GM21381 (cell line): ENCODE data around the gene AKNA.

Experiments
- ATAC-seq: cut with Tn5 transposase; IDR thresholded peaks from one replicate; pipeline ENCODE4 v1.9.1; 2021; ENCODE audit warnings: mild to moderate bottlenecking, moderate library complexity; ENCODE audit not compliant: unreplicated experiment

The AKNA gene

DNA sequence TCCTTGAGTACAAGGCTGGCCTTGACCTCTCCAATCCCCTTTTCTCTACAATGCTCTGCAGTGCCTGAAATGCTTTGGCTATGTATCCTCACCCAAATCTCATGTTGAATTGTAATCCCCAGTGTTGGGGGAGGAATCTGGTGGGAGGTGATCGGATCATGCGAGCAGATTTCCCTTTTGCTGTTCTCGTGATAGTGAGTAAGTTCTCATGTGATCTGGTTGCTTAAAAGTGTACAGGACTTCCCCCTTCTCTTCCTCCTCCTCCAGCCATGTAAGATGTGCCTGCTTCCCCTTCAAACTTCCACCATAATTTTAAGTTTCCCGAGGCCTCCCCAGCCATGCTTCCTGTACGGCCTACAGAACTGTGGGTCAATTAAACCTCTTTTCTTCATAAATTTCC, 28.5 kb upstream of the AKNA start:
- no peak for ATAC-seq

DNA sequence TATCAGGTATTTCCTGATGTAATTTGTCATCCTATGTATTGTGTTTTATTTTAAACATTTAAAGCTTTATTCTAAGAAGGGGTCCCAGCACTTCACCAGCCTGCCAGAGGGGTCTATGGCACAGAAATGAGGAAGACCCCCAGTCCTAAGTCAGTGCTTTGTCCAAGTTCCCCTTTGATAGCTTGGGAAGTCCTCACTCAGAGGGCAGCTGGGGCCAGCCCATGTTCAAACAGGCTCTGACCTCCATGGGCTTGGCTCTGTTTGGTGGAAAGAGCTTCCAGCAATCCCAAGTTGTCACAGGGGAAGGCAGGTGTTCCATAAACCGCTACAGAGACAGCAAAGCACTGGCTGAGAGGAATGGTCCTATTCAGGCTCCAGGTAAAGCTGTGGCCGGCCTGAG, 26.6 kb upstream of the AKNA start:
- ATAC-seq, result no peak

DNA sequence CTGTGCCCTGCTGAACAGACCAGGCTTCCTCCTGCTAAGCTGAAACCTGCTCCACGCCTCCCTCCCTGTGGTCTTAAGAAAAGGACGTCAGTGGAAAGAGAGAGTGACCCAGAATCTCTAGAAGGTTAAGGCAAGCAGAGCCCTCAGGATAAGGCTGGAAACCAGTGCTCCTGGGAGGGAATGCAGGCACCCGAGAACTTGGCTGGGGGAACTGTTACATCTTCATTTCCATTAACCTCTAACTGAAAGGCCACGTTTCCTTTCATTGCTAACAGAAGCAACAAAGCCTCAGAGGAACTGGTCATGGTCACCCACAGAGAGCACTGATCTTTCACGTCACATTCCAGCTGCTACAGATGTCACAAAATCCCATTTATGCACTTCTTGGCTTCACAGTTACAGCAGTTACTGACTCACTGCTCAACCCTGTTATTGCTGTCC, 26.1 kb upstream of the AKNA start:
- ATAC-seq, result no peak

DNA sequence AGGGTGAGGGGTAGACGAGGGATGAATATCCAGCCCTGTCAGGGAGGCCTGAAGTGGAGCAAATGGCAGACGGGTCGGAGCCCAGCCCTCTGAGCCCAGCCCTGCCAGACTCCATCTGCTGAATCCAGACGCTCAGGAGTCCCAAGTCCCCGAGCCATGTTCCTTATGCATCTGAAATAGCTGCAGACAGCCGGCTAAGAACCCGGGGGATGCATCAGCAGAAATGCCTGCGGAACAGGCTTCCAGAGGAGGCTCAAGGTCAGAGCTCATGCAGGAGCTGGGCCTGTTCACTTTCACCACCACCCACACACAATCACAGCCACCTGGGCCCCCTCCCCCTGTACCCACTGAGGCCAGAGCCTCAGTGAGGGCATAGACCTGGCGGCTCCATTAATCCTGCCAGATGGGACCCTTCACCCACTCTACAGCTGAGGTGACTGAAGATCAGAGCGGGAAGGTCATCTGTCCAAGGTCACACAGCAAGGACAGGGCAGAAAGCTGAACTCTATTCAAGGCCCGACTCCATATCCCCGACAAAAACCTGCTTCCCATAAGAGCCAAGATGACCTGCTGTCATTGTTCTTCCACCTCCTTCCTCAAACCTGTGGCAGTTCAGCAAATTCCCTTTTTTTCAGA, 24.4 kb upstream of the AKNA start:
- no peak for ATAC-seq

DNA sequence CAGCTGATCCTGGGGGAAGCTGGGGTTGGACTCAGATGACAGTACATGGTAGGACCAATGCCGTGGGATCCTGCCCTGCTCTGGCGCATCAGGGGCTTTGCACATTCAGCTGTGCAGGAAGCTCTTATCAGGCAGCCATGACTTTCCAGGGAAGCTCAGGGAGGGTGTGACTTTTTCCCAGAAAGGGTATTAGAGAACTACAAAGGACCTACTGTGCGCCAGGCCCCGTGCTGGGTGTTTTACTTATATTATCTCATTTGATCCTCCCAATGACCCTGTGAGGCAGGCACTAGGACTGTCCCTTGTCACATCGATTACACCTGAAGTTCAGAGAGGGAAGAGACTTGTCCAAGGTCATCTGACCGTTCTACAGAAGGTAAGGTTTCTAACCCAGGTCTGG, 23.7 kb upstream of the AKNA start:
- no peak for ATAC-seq

DNA sequence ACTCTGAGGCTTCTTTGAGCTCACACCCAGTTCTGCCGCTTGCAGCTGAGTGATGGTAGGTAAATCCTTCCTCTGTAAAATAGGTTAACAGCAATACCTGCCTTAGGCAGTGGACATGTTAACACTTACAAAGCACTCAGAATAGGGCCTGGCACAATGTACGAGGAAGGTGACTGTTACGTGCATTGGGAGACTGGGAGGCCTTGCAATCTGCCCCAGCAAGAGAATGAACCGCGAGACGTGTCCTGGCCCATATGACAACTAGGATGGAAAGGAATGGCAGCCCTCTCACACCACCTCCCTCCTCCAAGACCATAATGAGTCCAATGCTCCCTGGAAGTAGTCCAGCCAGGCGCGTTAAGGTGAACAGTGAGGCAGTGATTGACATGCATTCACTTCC, 23.1 kb upstream of the AKNA start:
- ATAC-seq, result no peak

DNA sequence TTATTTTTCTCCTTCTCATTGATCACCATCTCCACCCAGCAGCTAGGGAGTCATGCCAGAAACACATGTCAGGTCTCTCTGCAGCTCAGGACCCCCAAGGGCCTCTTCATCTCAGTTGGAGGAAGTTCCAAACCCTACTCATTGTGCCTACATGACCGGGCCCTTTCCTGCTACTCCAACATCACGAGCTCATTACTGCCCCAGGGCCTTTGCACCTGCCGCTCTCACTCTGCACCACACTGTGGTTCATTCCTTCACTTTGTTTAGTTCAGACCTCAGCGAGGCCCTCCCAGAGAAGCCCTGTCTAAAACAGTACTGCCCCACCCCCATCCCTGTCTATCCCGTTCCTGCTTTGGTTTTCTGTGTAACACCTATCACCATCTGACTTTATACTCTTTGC, 22.1 kb upstream of the AKNA start:
- no peak for ATAC-seq

DNA sequence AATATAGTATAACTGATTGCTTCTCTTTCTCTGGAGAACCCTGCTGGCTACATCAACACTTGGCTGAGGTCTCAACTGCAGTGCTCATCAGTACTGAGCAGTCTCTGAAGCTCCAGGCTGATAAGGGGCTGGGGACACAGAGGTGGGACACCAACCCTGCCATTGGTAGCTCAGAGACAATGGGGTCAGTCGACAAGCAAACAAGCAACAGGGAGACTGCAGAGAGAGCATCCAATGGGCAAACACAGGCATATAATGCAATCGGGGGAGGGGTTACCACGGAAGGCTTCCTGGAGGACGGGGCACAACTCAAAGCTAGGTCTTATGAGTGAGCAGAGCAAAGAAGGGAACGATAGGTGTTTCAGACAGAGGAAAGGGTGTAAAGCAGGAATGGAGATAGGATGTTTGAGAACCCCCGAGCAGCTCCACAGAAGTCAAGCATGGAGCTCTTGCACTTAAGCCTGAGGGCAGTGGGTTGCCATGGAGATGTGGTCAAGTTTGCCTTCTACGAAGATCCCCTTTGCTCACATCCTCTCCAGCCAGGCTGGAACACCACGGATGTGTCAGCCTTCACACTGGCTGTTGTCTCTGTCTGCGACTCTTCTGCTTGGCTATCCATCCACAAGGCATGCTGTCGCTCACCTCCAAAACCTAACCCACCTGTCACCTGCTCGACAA, 21.5 kb upstream of the AKNA start:
- no peak for ATAC-seq

DNA sequence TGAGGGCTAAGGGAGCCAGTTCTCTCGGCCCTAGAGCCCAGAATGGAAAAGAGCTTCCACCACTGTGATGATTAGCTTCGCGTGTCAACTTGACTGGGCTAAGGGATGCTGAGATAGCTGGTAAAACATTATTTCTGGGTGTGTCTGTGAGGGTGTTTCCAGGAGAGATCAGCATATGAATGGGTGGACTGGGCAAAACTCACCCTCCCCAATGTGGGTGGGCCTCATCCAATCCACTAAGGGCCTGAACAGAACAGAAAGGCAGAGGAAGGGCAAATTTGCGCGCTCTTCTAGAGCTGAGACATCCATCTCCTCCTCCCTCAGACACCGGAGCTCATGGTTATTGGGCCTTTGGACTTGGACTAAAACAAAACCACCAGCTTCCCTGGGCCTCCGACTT, 20.9 kb upstream of the AKNA start:
- ATAC-seq, result no peak

DNA sequence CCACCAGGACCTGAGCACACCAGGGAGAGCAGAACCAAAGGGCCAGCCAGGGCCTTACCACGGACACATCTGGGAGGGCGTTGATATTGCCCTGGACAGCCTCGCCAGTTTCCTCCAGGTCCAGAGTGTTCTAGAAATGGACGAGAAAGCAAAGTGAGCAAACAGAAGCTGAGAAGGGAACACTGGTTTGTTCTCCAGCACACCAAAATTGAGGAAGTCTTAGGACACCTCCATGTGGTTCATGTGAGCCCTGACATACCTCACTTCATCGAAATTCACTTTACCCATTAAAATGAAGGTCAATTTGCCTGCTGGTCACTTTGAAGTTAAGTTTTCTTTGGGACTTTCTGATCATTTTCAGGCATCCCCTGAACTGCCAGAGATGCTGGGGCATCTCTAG, 20.1 kb upstream of the AKNA start:
- no peak for ATAC-seq

DNA sequence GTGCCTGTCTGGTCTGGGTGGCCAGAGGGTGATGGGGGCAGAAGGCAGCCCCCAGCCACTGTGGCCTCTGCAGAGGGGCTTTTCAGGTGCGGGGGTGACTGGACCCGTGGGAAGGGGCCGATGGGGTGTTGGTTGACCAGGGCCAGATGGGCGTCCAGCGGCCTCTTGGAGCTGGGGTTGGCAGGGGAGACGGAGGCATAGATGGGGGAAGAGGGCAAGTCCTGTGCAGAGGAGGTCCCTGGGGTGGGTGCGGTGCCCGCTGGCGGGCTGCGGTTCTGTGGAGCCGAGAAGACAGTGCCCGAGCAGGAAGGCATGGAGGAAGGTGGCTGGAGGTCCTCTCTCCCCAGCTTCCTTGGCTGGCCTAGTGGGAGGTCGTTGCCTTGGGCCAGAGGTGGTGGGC, 18.7 kb upstream of the AKNA start:
- ATAC-seq, result no peak

DNA sequence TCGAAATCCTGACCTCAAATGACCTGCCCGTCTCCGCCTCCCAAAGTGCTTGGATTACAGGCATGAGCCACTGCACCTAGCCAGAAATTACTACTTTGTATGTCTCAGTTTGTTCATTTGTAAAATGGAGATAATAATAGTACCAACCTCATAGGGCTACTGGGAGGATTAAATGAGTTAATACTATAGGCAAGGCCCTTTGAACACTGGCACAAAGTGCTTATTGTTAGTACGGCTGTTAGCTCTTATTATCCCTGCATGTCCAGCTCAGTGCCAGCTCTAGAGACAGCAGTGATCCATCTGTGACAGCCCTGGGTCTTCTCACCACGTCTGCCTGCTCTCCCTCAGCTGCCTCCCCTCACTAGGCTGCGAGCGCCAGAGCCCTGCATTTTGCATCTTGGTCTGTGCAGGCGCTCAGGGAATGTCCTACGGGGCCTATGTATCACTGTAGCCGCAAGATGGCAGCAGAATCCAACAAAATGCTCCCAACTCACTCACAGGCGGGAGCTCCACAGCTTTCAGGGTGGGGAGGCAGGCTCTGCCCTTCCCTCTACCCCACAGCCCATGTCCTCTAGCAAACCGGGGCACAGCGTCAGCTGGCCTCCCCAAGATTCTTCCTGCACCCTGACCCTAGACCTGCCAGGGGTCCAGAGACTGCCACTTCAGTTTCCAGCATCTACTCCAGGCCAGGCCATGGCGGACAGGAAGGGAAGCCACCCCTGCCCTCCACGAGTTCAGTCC, 17.7 kb upstream of the AKNA start:
- peak; percentile 97 for ATAC-seq

DNA sequence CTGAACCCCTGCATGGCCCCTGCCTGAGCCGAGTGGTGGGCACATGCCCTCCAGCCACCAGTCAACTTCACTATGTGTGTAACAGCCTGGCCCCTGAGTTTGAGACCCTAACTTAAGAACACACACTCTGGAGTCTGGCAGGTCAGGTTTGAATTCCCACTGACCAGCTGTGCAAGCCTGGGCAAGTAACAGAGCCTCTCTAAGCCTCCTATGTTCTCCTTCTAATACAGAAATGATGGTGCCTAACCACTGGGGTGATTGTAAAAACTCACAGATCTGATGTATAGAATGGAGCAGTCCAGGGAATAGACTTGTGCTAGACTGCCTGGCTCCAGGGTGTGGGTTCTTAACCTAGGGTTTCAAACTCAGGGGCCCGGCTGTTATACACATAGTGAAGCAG, 16.7 kb upstream of the AKNA start:
- no peak for ATAC-seq

DNA sequence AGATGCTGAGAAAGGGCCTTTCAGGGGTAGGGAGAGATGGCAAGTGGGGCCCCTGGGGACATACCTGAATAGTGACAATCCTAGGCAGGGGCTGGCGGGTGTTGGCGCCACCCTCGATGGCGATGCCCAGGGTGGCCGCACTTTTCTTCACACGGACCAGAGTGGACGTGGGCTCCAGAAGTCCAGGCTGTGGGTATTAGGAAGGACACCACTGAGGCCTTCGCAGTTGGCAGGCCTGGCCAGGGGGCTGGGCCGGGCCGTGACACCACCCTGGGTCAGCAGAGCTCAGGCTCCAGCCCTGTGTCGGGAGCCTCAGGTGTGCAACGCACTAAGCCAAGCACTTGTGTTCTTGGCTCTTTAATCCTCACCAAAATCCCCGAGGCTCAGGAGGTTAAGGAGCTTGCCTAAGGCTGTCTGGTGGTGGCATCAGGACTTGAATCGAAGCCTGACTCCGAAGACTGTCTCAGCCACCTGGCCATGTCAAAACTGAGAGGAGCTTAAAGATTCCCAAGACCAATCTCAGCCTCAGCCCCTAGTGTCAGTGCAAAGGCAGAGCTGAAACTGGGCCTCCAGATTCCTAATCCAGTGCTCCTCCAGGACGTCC, 15.5 kb upstream of the AKNA start:
- no peak for ATAC-seq

DNA sequence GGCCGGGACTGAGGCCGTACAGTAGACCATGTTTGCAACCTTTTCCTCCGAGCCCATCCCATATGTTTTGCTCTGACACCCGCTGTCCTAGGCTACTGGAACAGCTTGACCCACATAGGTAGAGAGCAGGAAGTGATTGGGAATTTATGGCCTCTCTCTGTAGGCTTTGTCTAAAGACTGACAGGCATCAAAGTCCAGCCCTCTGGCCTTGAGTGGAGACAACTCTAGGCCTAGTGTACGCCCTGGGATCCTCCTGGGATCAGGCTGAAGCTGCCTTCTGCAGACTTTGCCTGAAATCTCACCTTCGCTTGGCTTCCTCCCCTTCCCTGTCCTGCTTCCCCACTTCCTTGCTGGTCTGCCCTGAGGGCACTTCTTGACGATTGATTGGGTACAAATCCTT, 13.6 kb upstream of the AKNA start:
- no peak for ATAC-seq

DNA sequence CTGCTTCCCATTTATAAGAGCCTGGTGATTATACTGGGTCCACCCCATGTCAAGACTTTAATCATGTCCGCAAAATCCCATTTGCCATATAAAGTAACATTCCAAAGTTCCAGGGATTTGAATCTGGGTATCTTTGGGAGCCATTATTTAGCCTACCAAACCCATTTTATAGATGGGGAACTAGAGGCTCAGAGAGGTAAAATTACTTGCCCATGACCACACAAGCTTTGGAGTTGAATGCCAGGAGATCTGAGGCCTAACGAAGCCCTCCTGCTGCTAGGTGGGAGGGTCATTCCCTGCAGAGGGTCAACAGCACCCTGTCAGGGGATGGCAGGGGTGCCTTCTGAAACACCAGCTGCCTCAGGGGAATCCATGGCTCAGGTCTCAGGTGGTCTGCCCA, 13.0 kb upstream of the AKNA start:
- ATAC-seq, result no peak

DNA sequence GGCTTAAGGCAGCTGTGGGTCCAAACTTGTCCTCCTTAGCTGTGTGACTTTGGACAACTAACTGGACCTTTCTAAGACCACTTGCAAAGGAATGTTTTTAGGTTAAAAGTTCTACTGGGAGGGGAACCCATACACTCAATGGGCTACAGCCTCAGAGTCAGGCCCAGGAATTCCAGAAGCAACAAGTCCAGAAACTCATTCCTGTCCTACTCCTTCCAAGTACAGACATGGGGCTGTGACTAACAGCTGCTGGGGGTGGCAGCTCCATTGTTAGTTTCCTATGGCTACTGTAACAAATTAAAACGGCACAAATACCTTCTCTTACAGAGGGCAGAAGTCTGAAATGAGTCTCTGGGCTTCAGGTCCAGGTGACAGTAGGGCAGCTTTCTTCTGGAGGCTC, 12.4 kb upstream of the AKNA start:
- ATAC-seq, result no peak

DNA sequence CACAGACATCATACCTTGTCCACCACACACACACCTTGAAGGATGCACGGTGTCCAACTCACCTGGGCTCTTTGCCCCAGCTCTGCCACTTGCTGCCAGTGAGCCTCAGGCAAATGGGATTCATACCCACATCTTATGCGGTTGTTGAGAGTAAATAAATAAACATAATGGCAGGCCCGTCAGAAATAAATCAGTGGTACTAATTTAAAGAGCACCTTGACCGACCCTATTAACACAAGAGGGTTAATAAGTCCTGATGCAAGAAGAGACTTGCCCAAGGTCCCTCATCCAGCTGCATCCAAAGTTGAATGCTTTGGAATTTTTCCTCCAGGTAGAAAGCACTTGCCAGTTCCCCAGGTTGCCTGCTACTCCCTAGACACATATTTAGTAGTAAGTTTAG, 11.6 kb upstream of the AKNA start:
- ATAC-seq, result no peak

DNA sequence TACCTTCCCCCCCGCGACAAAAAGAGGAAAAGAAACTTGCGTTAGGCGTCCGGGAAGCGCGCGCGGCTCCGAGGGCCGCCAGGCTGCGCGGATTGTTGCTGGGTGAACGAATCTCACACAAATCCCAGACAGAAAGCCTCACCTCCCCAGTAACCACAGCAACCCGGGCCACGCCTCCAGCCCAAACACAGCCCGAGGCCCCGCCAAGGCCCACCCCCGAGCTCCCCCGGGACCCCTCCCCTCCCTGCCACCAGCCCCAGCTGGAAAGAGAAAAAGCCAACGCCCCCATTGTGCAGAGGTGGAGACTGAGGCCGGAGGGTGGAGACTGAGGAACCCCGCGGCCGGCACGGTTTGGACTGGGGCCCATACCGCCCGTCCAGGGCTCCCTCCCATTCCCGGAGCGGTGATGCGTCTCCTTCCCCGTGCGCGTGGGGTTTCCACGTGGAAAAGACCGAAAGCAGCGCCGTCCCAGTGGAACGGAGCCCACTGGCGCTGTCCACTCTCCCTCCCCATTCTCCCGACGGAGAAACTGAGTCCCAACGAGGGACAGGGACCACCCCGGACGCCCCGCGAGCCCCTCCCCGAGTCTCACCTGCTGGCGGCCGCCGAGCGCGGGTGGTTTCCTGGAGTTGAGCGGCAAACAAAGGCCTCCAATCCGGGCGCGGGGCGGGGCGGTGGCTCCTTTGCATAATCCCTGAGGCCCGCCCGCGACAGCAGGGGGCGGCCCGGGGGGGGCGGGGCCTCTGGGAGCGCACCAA, 10.2 kb upstream of the AKNA start:
- peak; percentile 84 for ATAC-seq

DNA sequence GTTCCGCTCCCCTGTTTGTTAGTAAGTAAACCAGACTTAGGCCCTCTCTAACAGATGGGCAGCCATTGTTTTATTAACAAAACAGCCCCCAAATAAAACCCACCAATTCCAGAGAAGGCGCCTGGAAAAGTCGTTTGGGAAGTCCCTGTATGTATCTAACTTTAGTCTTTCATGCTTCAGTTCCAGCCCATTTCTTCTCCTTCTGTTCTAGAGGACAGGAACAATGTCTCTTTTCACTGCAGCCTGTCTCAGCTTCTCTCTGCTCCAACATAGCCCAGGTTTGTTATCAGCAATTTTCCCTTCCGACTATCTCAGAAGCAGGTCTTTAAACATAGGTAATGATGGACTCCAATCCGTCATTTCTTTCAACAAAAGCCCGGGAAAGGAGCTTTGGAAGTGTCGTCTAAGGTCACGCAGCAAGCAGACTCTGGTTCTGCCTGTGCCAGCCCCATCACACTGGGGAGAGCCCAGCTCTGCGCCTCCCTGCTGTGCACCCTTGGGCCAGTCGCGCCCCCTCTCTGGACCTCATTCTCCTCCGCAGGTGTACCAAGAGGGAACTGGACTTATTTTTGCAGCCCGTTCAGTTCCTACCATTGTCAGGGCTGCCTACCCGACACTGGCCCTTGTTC, 9.6 kb upstream of the AKNA start:
- ATAC-seq, result no peak
